ENCODE data around the gene XBP1.
"Not testable (repeated sequence)": the region's sequence is repeated elsewhere in the genome, so short reads cannot be mapped to it uniquely, and the experiment has no call there.

The XBP1 gene

DNA sequence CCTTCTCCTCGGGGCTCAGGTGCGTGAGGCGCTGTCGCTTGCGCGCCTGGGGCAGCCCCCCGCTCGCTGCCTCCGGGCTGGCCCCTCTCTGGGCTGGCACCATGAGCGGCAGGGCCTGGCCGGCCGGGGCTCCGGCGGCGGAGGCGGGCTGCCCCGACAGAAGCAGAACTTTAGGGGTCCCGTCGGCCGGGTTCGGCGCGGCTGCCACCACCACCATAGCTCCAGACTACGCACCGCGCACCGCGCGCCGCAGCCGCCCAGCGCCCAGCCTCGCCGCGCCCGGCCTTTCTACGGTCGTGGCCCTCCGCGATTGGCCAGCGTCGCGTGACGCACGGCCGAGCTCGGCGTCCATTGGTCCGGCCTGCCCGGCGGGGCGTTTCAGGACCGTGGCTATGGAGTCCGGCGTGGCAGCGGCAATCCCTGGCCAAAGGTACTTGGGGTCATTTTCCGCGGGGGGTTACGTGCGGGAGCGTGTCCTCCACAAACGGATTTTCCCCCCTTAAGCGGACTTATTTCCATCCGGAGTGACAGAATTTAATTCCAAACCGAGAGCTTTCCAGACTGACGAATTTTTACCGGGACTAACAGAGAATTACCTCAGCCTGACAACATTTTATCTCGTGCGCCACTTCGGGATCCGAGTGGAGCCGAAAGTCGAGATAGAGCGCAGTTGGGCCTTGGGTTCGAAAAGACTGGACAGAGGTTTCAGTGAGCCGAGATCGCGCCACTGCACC is at the start of gene XBP1:
Gene XBP1 (minus strand): TSS at position 262 of the 734 bp plus-strand sequence.
- DNase-seq = peak; percentile 82 to 87

DNA sequence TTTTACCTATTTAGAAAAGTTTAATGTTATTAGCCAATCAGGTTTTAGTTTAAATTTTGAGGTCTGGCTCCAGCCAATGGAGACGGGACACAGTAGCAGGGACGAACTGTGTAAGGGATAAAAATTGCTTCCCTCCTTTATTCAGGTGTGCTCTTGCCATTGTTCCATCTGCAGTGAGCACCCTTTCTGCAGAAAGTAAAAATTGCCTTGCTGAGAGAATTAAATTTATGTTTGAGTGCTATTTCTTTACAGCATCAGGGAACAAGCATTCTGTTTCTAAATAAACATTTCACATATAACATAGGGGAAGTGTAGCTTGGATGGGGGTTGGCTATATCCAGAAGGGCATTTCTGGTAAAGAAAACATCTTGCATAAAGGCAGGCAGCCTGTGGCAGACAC is 46.6 kb upstream of the XBP1 start:
- no peak for DNase-seq

DNA sequence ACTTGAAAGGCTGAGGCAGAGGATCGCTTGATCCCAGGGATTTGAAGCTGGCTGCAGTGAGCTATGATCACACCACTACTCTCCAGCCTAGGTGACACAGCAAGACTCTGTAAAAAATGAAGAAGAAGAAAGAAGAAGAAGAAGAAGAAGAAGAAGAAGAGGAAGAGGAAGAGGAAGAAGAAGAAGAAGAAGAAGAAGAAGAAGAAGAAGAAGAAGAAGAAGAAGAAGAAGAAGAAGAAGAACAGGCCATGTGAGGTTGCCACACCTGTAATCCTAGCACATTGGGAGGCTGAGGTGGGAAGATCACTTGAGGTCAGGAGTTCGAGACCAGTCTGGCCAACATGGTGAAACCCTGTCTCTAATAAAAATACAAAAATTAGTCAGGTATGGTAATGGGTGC is 43.9 kb upstream of the XBP1 start:
- DNase-seq = not testable (repeated sequence)

DNA sequence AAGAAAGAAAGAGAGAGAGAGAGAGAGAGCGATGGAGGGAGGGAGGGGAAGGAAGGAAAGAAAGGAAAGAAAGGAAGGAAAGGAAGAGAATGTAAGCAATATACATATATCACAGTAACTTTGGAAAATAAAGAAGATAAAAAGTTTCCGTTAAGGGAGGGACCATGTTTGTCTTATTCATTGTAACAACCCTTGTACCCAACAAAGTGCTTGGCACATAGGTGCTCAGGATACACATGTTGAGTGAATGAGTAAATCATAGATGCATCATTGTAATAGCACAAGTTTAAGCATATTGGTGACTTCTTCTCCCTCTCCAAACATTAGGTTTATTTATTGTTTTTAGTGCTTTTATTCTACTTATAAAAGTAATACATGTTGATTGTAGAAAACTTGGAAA is 43.3 kb upstream of the XBP1 start:
- DNase-seq = no peak

DNA sequence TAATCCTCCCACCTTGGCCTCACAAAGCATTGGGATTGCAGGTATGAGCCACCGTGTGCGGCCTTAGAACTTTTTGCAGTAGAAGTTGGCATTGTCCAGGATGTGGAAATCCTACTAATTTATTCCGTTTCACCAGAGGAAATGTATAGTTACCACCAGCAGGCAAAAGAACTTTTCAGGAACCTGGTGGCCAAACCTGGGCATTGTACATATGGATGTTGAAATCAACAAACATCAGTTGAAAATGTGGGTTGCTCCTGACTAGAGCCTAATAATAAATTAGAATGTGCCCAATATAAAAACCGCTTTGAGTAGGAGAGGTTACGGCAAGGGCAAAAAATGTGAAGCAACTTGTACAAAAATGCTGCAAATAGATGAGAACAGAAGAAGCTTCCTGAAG is 40.7 kb upstream of the XBP1 start:
- peak in 1 of 2 experiments; percentile 26 for DNase-seq

DNA sequence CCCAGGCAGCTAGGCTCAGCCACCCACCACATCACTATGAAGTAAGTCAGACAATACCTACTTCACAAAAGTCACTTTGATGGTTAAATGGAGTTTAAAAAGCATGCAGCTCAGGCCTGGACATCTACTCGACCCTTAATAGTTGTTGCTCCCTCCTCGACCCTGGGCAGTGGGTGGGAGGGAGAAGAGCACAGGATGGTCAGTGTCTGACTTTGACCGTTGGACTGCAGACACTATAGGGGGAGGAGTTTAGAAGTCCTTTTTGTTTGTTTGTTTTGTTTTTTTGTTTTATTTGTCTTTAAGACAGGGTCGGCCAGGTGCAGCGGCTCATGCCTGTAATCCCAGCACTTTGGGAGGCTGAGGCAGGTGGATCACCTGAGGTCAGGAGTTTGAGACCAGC is 38.6 kb upstream of the XBP1 start:
- no peak for DNase-seq

DNA sequence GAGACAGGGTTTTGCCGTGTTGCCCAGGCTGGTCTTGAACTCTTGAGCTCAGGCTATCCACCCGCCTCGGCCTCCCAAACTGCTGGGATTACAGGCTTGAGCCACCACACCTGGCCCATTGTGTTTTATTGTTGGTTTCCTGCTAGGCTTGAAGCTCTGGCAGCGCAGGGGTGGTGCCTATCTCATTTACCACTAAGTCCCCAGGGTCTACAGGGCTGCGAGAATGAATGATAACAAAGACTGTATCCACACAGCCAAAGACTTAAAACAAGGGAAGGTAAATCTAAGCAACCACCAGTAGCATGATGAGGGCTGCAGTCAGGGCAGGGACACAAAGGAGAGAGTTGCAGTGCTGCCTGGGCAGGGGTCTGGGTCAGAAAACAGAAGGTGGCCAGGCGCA is 37.3 kb upstream of the XBP1 start:
- DNase-seq = no peak

DNA sequence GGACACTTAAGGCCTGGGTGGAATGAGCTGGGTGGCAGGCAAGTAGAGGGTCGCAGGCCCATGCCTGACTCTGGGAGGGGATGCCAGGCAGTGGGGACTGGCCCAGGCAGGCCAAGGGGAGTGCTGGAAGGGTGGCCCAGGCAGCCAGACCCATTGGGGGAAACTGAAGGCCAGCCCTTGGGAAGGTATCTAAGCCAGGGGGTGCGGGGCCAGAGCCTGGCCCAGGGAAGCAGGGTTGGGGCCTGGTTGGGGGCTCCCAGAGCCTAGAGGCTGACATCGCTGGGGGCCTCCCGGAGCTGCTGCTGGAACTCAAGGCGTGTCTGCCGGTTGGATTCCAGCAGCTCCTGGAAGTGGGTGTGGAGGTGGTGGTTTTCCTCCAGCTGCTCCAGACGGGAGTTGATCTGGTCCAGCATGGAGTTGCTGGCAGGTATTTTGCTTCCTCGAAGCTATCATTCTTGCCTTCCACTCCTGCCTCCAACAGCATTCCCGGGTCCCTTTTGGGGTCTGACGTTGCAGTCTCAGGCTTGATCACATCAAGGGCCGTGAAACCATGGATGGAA is 35.3 kb upstream of the XBP1 start:
- no peak for DNase-seq

DNA sequence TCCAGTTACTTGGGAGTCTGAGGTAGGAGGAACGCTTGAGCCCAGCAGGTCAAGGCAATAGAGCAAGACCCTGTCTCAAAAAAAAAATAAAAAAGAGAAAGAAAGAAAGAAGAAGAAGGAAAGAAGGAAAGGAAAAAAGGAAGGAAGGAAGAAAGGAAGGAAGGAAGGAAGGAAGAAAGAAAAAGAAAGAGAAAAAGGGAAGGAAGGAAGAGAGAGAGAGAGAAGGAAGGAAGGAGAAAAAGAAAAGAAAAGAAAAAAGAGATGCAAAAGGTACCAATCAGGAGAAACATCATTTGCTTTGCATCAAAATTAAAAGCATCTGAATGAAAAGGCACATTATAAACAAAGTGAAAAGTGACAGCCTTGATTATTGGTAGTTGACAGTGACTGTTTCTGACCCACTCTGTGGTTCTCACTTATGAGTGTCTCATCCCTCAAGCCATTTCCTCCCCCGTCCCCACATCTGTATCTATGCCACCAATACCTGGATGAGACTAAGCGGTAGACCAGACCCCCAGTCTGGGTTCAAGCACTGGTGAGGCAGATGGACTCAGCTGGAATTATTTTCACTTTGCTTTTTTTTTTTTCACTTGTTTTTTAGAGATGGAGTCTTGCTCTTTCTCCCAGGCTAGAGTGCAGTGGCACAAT is 33.0 kb upstream of the XBP1 start:
- no peak for DNase-seq

DNA sequence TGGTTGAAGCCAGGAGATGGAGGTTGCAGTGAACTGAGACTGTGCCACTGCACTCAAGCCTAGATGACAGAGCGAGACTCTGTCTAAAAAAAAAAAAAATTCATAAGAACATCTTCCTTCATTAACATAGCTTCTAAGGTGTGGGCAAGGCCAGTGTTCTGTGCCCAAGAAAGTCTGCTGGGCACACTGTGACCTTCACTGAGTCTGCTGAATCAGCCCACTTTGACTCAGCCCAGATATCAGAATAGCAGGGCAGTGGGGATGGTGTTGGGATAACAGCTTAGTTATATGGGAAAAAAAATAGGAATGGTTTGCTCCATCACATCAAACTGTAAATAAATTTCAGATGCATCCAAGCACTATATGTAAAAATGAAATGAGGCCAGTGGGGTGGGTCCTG is 32.4 kb upstream of the XBP1 start:
- no peak for DNase-seq

DNA sequence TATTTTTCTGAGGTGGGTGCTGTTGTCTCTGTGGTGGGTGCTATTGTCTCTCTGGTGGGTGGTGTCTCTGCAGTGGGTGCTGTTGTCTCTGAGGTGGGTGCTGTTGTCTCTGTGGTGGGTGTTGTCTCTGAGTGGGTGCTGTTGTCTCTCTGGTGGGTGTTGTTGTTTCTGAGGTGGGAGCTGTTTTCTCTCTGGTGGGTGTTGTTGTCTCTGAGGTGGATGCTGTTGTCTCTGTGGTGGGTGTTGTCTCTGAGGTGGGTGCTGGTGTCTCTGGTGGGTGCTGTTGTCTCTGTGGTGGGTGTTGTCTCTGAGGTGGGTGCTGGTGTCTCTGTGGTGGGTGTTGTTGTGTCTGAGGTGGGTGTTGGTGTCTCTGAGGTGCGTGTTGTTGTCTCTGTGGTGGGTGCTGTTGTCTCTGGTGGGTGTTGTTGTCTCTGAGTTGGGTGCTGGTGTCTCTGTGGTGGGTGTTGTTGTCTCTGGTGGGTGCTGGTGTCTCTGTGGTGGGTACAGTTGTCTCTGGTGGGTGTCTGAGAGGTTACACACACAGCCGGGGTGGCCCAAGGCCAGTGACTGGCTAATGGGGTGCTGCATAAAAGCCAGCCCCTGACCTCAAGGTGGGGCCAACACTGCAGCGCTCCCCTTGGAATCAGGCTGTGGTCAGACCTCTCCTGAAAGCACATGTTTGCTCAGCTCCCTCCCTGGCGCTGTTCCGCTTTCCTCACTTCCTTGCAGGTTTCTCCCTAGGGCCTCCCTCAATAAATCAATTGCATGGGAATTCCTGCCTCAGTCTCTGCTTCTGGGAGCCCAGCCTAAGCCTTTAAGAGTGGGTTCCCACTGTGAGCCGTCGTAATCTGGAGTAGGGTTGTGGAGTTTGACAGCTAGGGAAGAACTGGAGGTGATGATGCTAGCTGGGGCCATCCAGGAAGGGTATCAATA is 31.0 kb upstream of the XBP1 start:
- DNase-seq = no peak

DNA sequence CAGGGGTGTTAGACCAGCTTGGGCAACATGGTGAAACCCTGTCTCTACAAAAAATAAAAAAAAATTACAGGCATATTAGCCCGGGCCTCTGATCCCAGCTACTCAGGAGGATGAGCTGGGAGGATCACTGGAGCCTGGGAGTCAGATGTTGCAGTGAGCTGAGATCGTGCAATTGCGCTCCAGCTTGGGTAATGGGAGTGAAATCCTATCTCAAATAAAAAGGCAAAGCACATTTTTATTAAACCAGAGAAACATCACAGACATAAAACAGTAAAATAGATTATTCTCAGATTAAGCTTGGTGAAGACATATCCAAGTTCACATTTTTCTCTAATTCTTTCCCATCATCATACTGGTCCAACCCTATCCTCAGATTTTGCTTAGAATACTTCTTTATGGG is 30.1 kb upstream of the XBP1 start:
- no peak for DNase-seq

DNA sequence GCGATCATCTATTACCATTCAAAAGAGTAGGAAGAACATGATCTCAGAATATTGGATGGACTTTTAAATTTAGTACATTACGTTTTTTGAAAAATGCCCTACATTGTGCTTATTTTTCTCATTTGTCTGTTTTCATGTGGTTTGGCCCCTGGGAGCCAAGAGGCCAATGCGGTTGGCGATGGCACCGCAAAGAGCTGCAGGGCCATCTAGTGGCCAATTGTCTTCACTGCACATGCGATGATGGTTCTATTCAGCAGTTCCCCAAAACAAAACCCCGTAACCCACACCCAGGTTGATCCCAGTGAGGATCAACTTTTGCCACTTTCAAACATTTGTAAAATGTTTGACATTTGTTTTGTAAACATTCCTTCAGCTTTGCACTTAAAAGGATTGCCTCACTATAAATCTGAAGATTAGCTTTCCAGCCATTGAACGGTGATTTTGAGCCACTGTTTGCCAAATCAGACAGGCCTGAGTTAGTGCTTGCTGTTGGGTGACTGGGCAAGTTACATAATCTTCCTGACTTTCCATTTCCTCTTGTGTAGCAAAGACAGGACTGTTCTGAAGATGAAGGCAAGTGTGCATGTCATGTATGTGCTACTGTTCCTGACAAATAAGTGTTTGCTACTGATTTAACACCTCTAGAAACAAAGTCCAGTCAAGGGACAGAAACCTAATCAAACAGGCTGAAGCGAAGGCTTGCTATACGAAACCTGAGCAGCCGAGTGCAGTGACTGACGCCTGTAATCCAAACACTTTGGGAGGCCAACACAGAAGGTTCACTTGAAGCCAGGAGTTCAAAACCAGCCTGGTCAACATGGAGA is 29.2 kb upstream of the XBP1 start:
- peak; percentile 67 to 76 for DNase-seq

DNA sequence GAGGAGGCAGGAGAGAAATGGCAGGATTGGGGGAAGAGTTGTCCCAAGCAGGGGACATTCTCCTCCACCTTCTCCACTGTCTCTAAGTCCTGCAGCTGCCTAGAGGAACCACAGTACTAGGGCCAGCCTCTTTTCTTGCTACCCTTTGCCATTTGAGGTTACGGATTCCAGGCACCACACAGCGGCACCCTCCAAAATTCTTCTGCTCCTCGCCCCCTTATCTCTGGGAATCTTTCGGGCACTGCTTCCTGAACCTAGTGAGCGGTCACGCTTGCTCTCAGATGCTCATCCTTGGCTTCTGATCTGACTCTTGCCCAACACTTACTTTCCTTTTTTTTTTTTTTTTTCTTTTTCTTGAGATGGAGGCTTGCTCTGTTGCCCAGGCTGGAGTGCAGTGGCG is 26.6 kb upstream of the XBP1 start:
- peak in 1 of 2 experiments; percentile 6 for DNase-seq

DNA sequence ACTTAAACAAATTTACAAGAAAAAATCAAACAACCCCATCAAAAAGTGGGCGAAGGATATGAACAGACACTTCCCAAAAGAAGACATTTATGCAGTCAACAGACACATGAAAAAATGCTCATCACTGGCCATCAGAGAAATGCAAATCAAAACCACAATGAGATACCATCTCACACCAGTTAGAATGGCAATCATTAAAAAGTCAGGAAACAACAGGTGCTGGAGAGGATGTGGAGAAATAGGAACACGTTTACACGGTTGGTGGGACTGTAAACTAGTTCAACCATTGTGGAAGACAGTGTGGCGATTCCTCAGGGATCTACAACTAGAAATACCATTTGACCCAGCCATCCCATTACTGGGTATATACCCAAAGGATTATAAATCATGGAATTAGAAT is 26.1 kb upstream of the XBP1 start:
- not testable (repeated sequence) for DNase-seq

DNA sequence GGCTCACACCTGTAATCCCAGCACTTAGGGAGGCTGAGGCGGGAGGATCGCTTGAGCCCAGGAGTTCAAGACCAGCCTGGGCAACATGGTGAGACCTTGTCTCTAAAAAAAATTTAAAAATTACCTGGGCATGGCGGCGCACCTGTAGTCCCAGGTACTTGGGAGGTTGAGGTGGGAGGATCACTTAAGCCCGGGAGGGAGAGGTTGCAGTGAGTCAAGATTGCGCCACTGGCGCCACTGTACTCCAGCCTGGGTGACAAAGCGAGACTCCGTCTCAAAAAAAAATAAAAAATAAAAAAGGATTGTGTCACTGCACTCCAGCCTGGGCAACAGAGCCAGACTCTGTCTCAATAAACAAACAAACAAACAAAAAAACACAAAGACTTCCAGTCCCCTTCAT is 24.1 kb upstream of the XBP1 start:
- DNase-seq = not testable (repeated sequence)

DNA sequence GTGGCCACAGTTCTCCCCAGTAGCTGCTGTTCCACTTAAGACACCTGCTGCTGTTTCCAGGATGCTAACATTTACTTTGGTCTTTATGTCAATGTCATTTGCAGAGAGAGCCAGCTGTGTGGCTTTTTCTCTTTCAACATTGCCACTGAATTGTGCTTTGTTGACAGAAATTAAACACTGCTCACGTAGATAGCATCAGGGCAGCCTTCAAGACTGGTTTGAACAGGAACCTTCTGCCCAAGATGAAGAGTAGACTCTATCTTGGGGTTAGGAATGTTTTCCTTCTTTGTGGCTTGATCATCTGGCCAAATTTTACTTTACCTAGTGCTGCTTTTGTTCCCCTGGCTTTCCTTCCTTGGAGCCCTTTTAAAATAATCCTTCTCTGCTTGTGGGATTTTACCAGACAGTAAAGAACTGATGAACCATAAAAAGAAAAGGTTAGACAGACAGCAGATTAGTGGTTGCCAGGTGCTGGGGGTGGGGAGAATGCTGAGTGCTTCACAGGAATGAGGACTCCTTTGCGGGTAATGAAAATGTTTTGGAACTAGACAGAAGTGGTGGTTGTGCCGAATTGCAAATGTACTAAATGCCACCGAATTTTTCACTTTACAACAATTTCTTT is 22.7 kb upstream of the XBP1 start:
- no peak for DNase-seq

DNA sequence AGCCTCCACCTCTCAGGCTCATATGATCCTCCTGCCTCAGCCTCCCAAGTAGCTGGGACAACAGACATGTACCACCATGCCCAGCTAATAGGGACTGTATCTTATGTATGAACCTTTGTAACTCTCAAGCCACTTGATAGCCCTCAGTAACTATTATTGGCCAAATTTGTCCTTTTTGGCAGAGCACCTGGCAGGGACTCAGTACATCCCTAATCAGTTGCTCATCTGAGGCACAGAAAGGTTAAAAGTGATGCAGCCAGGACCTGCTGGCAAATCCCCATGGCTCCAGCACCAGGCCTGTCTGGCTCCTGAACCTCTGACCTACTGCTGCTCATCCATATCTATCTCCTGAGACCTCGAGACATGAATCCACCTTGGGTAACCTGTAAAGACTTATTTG is 21.1 kb upstream of the XBP1 start:
- DNase-seq = no peak

DNA sequence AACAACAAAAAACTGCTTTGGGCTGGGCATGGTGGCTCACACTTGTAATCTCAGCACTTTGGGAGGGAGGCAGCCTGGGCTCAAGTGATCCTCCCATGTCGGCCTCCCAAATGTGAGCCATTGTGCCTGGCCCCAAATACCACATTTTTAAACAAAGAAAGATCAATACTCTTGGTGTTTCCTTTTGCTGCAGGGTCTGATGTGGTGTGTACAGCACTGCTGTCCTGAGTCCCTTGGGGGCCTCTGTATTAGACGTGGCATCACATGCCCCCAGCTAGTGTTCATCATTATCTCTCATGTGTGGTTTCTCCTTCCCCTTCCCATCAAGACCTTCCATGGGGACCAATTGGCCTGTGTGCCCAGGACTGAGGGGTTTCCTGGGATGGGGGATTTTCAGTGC is 20.5 kb upstream of the XBP1 start:
- no peak for DNase-seq

DNA sequence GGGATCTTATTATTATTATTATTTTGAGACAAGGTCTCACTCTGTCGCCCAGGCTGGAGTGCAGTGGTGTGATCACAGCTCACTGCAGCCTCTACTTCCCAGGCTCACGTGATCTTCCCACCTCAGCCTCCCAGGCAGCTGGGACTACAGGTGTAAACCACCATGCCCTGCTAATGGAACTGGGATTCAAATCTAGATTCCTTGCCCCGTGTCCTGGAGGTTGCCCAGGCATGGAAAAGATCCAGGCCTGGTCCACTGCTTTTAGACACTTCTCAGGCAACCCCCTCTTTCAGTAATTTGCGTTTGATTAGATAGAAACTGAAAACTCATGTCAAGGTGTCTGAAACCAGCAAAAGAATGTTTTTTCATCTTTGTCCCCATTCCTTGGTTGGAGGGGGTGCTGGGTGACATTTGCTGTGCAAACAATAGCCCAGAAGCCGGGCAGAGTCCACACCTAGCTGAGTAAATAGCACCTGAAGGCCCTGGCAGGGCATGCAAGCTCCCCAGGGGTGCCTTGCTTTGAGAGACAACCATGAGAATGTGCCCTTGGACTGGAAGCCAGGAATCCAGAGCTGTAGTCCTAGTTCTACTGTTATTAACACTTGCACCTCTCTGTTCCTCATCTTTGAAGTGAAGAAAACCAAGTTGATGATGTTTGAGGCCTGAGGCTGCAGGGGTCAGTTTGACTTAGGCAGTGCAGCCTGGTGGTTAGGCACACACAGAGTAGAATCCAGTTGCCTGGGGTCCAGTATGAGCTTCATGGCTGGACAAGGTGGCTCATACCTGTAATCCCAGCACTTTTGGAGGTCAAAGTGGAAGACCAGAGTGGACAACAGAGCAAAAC is 19.1 kb upstream of the XBP1 start:
- DNase-seq = no peak

Measured in AML-193 (cell line).